ENCODE data around the gene WNT4. TPM values are rescaled to one million over a fixed set of nuclear protein-coding genes. Genes with fewer than 3 reads are reported as not detected.

Gene WNT4
- total RNA-seq, 4 donors from 2014 or later = 0.42 to 1.1 TPM; not detected in 2

DNA sequence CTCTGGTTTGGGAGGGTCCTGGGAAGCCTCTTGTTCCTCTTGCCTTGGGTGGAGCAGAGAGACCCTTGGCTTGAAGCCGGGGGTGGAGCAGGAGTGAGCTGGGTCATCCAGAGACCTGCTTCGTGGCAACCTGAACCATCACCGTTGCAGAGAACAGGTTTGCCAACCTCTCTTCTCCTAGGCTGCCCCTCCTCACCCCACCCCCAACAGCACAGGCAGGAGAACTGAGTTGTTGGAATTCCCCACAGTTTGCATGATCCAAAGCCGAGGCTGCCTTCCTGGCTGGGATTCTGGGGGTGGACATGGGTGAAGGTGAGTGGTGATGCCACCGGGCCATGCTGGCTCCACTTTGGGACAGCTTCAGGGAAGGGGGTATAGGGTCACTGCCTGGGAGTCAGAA, 2.2 kb downstream of the WNT4 start:
- DNase-seq = no peak
- Histone ChIP-seq H3K27ac (no peak overlapping the region), H3K27me3 (no peaks in the 10 kb centered on the region), H3K9me3 (no peaks in the 10 kb centered on the region), H3K4me3 (no peak overlapping the region), H3K4me1 (peaks cover 6% of the 10 kb centered on the region in 2 donors), H3K36me3 (no peaks in the 10 kb centered on the region)
- in situ Hi-C loops (cut with MboI; ENCODE audit: low sequenced_read_pairs in 4 of 4) (no loop called here), intact Hi-C loops (cut with DNase I; ENCODE audit: low total_unique reads) (no loop called here)
- ATAC-seq = no peak
- TF ChIP-seq POLR2A (IDR thresholded peaks at IDR 0.05) (no peak), CTCF (IDR thresholded peaks at IDR 0.05 in 4 of 5, conservative IDR thresholded peaks at IDR 0.05 in 1 of 5) (no peak)

GRCh38 chr1:22139817-22140216, 3.1 kb downstream of the WNT4 start:
- no peak for TF ChIP-seq CTCF (IDR thresholded peaks at IDR 0.05 in 4 of 5, conservative IDR thresholded peaks at IDR 0.05 in 1 of 5)
- TF ChIP-seq POLR2A (IDR thresholded peaks at IDR 0.05) = no peak
- in situ Hi-C loops (cut with MboI; ENCODE audit: low sequenced_read_pairs in 4 of 4) = no loop called here
- Histone ChIP-seq H3K27me3 (no peaks in the 10 kb centered on the region), H3K27ac (no peak overlapping the region), H3K4me1 (peaks cover 6% of the 10 kb centered on the region in 2 donors), H3K9me3 (no peaks in the 10 kb centered on the region), H3K36me3 (no peaks in the 10 kb centered on the region), H3K4me3 (no peak overlapping the region)
- intact Hi-C loops (cut with DNase I; ENCODE audit: low total_unique reads) = loop anchor here (10.0 kb wide), 1 partner anchor 135 kb away; no protein-coding TSS in a partner anchor
- ATAC-seq (no peak), DNase-seq (no peak)

DNA sequence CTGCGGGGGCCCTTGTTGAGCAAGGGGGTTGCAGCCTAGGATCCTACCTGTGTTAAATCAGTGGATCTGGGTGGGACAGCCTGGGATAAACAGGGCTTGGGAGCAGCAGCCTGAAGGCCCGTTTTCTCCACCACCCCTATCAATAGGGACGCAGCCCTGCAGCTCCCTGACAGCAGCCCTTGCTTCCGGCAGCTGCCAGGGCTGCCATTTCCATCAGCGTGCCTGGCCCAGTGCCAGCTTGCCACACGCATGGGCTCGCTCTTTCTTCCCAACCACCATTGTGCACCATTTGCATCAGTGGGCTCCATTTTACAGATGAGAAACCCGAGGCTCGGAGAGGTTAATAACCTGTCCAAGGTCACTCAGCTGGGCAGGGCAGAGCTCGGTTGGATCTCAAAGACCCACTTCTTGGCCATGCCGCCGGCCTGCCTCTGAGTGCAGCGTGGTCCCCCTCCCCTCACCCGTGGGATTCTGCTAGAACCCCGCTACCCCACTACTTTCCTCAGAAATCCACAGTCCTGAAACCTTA, 3.8 kb downstream of the WNT4 start:
- in situ Hi-C loops (cut with MboI; ENCODE audit: low sequenced_read_pairs in 4 of 4) = no loop called here

GRCh38 chr1:22137004-22137720, 5.7 kb downstream of the WNT4 start:
- no peak for DNase-seq
- intact Hi-C loops (cut with DNase I; ENCODE audit: low total_unique reads) (loop anchor here (10.0 kb wide), 1 partner anchor 138 kb away; no protein-coding TSS in a partner anchor), in situ Hi-C loops (cut with MboI; ENCODE audit: low sequenced_read_pairs in 4 of 4) (no loop called here)
- ATAC-seq = no peak
- Histone ChIP-seq H3K4me1 (peaks cover 24 to 28% of the 10 kb centered on the region in 2 donors), H3K36me3 (no peaks in the 10 kb centered on the region), H3K4me3 (no peak overlapping the region), H3K9me3 (no peaks in the 10 kb centered on the region), H3K27me3 (no peaks in the 10 kb centered on the region), H3K27ac (no peak overlapping the region)
- TF ChIP-seq POLR2A (IDR thresholded peaks at IDR 0.05) = no peak
- TF ChIP-seq CTCF (IDR thresholded peaks at IDR 0.05 in 4 of 5, conservative IDR thresholded peaks at IDR 0.05 in 1 of 5) = no peak

More for the DNA sequence above, 3.8 kb downstream of the WNT4 start:
- no peak for TF ChIP-seq POLR2A (IDR thresholded peaks at IDR 0.05)
- no peak for TF ChIP-seq CTCF (IDR thresholded peaks at IDR 0.05 in 4 of 5, conservative IDR thresholded peaks at IDR 0.05 in 1 of 5)
- peaks cover 6 to 8% of the 10 kb centered on the region in 2 donors for H3K4me1 ChIP-seq
- no peak for DNase-seq
- intact Hi-C loops (cut with DNase I; ENCODE audit: low total_unique reads) = loop anchor here (10.0 kb wide), 1 partner anchor 136 kb away; no protein-coding TSS in a partner anchor
- H3K36me3 ChIP-seq = no peaks in the 10 kb centered on the region
- H3K4me3 ChIP-seq = no peak overlapping the region
- no peaks in the 10 kb centered on the region for H3K9me3 ChIP-seq
- no peak for ATAC-seq
- H3K27me3 ChIP-seq = no peaks in the 10 kb centered on the region
- no peak overlapping the region for H3K27ac ChIP-seq

Measured in gastrocnemius medialis (tissue), 4 donors.